WI38 (cell line): Measurements from ENCODE around the gene RNF150.

Experiments used
- H3K4me3 ChIP-seq: 2 replicates; pipeline ENCODE4 v1.5.1; 2011; ENCODE audit warnings: low read depth, mild to moderate bottlenecking, control low read depth, low read length
- CTCF ChIP-seq: IDR thresholded peaks from 2 replicates; pipeline ENCODE4 v1.5.1; 2012; ENCODE audit warnings: low read depth, mild to moderate bottlenecking, control low read depth, low read length

The RNF150 gene

GRCh38 chr4:140861359-140862176, 271.7 kb downstream of the RNF150 start:
- H3K4me3 ChIP-seq: no peak overlapping the region
- peak; percentile 50 for TF ChIP-seq CTCF

GRCh38 chr4:140858897-140859296, 274.4 kb downstream of the RNF150 start:
- H3K4me3 ChIP-seq: no peak overlapping the region
- TF ChIP-seq CTCF: no peak

GRCh38 chr4:140857111-140857510, 276.2 kb downstream of the RNF150 start:
- no peak for TF ChIP-seq CTCF
- no peak overlapping the region for H3K4me3 ChIP-seq

GRCh38 chr4:140856621-140857062, 276.6 kb downstream of the RNF150 start:
- H3K4me3 ChIP-seq: no peak overlapping the region
- no peak for TF ChIP-seq CTCF

GRCh38 chr4:140854168-140854567, 279.1 kb downstream of the RNF150 start:
- no peak for TF ChIP-seq CTCF

GRCh38 chr4:140851804-140852203, 281.5 kb downstream of the RNF150 start:
- no peak for TF ChIP-seq CTCF
- H3K4me3 ChIP-seq: no peak overlapping the region

More at GRCh38 chr4:140854168-140854567, 279.1 kb downstream of the RNF150 start:
- no peak overlapping the region for H3K4me3 ChIP-seq

- TF ChIP-seq CTCF: peak; percentile 64
- no peak overlapping the region for H3K4me3 ChIP-seq
Measured at GRCh38 chr4:140851032-140851636, 282.1 kb downstream of the RNF150 start.
